RPMI7951 (cell line): Measurements from ENCODE around the gene LDAF1. TPM values are rescaled to one million over a fixed set of nuclear protein-coding genes. Genes with fewer than 3 reads are reported as not detected.
"Not testable (repeated sequence)": the region's sequence is repeated elsewhere in the genome, so short reads cannot be mapped to it uniquely, and the experiment has no call there.

Source experiments
- DNase-seq: peaks from one replicate; pipeline ENCODE4 v3.0.0-alpha.2; 2012; ENCODE audit warnings: low read depth
- total RNA-seq: library from RNA; depleted of rRNA; stranded (reverse); fragments of >200 nt; shearing (Covaris generic); gene quantifications from 2 replicates; pipeline ENCODE4 v1.2.3, GENCODE V29; 2014; rRNA removed

The LDAF1 gene
- total RNA-seq = 13.0 and 20.7 TPM in 2 replicates

GRCh38 chr16:21158208-21159110 lies at the start of gene LDAF1:
LDAF1 (plus strand) TSS chr16:21158674; CDS start chr16:21161183, 2,509 bp downstream.
- peak; percentile 75 for DNase-seq

DNA sequence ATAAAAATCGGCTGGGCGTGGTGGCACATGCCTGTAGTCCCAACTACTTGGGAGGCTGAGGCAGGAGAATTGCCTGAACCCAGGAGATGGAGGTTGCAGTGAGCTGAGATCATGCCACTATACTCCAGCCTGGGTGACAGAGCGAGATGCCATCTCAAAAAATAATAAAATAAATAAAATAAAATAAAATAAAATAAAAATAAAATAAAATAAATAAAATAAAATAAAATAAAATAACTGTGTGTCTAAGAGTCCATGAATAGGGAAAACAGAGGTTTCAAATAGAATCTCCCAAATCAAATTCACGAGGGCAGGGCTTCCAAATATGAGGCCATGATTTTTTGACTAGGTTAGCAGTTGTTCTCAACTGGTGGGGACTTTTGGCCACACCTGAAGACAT lies 42.9 kb upstream of the LDAF1 start:
- not testable (repeated sequence) for DNase-seq

- DNase-seq = peak; percentile 50
These were observed 42.3 kb upstream of the LDAF1 start for GRCh38 chr16:21116148-21116693.

- DNase-seq = no peak
These were observed 40.9 kb upstream of the LDAF1 start for GRCh38 chr16:21117567-21117966.

DNA sequence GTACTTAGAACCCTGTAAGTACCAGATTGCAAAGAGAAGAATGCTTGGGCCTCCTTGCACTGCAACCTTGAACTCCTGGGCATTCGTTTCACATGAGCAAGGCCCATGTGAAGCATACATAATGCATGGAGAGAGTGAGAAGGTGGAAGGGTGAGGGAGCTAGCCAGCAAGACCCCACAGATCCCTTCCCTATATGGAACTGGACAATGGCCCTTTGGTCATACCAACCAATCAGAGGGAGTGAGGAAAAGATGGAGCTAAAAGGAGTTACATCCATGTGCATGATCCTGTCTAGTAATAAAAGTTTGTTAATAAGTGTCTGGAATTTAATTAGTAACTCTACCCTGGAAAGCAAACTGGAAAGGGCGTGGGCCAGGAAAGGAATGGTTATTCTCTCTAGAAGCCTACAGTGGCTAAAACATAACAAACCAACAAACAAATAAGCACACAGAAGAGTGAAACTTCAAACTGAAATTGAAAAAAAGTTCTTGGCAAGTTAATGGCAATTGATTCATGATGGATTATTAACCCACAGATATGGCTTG lies 37.4 kb upstream of the LDAF1 start:
- DNase-seq = no peak

DNA sequence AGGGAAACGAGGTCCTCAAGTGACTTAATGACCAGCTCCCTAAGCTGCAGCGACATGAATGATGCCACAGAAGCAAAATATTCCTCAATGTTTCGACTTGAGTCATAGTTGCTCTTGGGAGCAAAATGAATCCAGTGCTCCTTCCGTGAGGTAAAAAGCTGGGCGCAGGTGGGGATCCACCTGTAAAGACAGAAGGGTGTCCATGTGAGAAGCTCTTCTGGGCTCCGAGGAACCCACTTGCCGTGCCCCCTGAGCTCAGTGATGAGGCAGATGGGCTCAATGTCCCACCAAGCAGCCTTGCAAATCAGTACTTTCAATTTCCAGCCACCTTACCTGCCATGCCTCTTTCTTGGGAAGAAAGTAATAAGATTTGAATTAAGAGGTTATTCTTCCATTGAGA lies 33.3 kb upstream of the LDAF1 start:
- DNase-seq = no peak

GRCh38 chr16:21126518-21126917 lies 32.0 kb upstream of the LDAF1 start:
- DNase-seq = no peak

DNA sequence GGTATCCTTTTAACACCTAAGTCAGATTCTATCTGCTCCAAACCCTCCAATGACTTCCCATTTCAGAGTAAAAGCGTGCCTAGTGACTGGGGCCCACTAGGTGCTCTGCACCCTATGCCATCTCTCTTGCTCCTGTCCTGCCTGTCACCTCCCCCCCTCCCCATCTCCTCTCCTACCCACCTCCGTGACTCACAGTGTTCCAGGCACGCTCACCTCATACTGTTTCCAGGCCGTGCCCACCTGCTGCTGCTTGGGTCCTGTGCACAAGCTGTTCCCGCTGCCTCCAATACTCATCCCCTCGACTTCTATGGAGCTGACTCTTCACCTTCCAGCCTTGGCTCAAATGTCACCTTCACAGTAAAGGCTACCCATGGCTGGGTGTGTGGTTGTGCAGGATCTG lies 29.5 kb upstream of the LDAF1 start:
- DNase-seq = no peak

DNA sequence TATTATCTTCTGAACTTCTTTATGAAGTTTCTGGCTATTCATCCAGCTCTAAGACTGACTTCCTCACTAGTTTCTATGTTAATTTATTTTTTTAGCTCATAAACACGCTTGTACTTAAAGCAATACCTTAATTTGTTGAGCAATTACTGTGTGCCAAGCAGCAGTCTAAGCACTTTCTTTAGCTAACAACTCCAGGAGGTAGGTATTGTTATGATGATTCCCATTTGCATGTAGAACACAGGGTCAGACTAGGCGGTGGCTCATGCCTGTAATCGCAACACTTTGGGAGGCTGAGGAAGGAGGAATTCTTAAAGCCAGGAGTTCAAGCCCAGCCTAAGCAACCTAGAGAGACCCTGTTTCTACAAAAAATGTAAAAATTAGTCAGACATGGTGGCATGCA lies 27.7 kb upstream of the LDAF1 start:
- no peak for DNase-seq

- no peak for DNase-seq
These were observed 24.4 kb upstream of the LDAF1 start for GRCh38 chr16:21134053-21134452.

DNA sequence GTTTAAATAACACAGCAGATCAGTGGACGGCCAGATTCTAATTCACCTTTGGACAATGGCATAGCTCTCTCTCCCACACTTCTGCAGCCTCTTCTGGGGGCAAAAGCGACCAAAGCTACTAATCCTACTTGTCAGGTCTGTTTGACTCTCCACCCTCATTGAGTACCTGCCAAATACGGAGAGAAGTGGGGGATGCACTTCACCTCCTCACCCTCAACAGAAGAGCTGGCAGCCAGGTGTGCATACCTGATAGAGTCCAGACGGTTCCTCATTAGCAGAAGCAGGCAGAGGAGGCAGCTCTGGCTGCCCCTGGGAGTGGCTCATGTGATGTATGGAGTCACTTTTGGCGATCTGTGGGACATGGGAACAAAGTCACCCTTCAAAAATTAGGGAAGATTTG lies 12.7 kb upstream of the LDAF1 start:
- no peak for DNase-seq

DNA sequence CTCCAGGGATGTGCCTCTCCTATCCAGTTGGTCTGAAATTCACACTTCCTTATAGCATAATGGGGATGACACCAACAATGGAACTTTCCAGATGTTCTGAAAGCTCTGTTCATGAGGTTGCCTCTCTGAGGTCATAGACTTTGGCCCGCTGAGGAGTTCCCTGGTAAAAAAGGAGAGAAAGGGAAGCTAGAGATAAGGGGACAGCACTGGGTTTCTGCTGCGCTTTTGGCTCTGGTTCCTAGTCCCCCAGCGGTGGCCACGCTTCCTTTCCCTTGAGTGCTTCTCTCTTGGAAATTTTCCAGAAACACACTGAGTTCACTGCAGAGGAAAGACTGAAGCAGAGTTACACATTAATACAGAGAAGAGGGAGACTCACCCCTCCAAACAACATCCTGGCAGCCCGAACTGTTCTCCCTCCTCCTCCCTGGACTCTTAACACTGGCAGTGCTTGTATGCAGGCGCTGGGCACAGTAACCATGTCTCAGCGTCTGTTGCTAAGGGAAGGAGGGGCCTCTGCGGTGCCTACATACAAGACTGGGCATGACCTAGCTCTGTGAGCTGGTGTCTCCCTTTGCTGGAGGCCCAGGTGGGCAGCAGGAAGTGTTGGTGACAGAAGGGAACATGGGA lies 8.0 kb upstream of the LDAF1 start, which contains the start of gene DNAH3:
DNAH3 (minus strand) TSS at position 472 of the 627 bp plus-strand sequence. CDS start 527 bp downstream, outside the sequence.
- no peak for DNase-seq

- DNase-seq = not testable (repeated sequence)
These were observed 6.1 kb upstream of the LDAF1 start for GRCh38 chr16:21152160-21153030.

DNA sequence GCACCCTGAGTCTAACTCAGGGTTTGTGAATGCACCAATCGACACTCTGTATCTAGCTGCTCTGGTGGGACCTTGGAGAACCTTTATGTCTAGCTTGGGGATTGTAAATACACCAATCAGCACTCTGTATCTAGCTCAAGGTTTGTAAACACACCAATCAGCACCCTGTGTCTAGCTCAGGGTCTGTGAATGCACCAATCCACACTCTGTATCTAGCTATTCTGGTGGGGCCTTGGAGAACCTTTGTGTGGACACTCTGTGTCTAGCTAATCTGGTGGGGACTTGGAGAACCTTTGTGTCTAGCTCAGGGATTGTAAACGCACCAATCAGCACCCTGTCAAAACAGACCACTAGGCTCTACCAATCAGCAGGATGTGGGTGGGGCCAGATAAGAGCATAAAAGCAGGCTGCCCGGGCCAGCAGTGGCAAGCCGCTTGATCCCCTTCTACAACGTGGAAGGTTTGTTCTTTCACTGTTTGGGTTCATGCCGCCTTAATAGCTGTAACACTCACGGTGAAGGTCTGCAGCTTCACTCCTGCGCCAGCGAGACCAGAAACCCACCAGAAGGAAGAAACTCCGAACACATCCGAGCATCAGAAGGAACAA lies 5.2 kb upstream of the LDAF1 start:
- DNase-seq = not testable (repeated sequence)

DNA sequence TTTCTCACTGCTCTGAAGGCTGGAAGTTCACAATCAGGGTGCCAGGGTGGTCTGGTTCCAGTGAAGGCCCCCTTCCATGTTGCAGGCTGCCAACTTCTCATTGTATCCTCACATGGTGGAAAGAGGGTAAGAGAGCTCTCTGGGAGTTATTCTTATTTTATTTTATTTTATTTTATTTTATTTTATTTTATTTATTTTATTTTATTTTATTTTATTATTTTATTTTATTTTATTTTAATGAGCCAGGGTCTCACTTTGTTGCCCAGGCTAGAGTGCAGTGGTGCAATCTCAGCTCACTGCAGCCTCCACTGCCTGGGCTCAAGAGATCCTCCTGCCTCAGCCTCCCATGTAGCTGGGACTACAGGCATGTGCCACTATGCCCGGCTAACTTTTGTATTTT lies 2.5 kb upstream of the LDAF1 start:
- DNase-seq = not testable (repeated sequence)

GRCh38 chr16:21156767-21157467 lies 1.6 kb upstream of the LDAF1 start:
- DNase-seq = peak; percentile 76

- DNase-seq = no peak
These were observed 842 bp upstream of the LDAF1 start for GRCh38 chr16:21157632-21158031.

- no peak for DNase-seq
These were observed 942 bp downstream of the LDAF1 start for GRCh38 chr16:21159281-21159951.

DNA sequence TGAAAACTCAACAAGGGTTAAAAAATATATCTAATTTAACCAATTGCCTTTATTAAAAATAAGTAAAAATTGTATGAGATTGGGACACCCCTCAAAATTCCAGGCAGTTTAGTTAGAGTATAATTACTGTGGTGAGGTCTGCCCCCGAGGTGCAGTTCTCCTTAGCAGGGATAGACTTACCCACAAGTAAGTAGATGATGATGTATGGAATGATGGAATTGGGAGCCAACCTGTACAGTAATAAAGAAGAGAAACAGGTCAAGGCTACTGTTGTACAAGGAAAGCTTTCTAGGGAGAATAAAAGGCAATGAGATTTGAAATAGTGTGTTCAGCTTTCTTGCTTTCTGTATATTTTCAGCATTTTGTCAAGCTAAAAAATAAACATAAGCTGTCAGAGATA lies 1.8 kb downstream of the LDAF1 start:
- no peak for DNase-seq

GRCh38 chr16:21161211-21161610 lies 2.7 kb downstream of the LDAF1 start:
- no peak for DNase-seq
